Kidney (tissue), 14 donors: ENCODE measurements around the gene ALG3. TPM values are rescaled to one million over a fixed set of nuclear protein-coding genes. Genes with fewer than 3 reads are reported as not detected.

Source experiments
- DNase-seq, 5 donors: peaks; one replicate each; pipeline ENCODE4 v3.0.0-alpha.2; 2013 to 2020
- FAIRE-seq: peaks from 2 replicates; lab custom pipeline; 2012; peaks lifted over from hg19 to GRCh38; lab: Jason Lieb, UNC
- H3K27ac ChIP-seq, 2 donors: one replicate each; pipeline ENCODE4 v1.7.0; 2013; ENCODE audit warnings: low read depth in 2 of 2, low read length in 2 of 2, inconsistent platforms in 1 of 2
- H3K27me3 ChIP-seq: one replicate; pipeline ENCODE4 v1.7.1; 2013; ENCODE audit warnings: low read length, inconsistent platforms; ENCODE audit not compliant: control insufficient read depth, insufficient read depth
- H3K36me3 ChIP-seq, 3 donors: one replicate each; pipeline versions ENCODE4 v1.7.0 to v1.7.1; 2013; ENCODE audit warnings: low read length in 3 of 3, control low read depth in 1 of 3, inconsistent platforms in 1 of 3; ENCODE audit not compliant: insufficient read depth in 3 of 3, control insufficient read depth in 2 of 3
- H3K4me1 ChIP-seq, 3 donors: one replicate each; pipeline versions ENCODE4 v1.7.0 to v1.7.1; 2013; ENCODE audit warnings: low read length in 3 of 3, inconsistent platforms in 1 of 3, low read depth in 1 of 3; ENCODE audit not compliant: control insufficient read depth in 2 of 3, insufficient read depth in 2 of 3
- H3K4me3 ChIP-seq, 3 donors: one replicate each; pipeline versions ENCODE4 v1.7.0 to v1.8.1; 2013; ENCODE audit warnings: low read length in 3 of 3, control low read depth in 1 of 3, inconsistent platforms in 1 of 3
- H3K9ac ChIP-seq, 3 donors: one replicate each; pipeline versions ENCODE4 v1.7.0 to v1.7.1; 2013; ENCODE audit warnings: low read length in 3 of 3, control low read depth in 1 of 3, inconsistent platforms in 1 of 3
- H3K9me3 ChIP-seq, 3 donors: one replicate each; pipeline versions ENCODE4 v1.7.0 to v1.7.1; 2013; ENCODE audit warnings: low read length in 3 of 3, control low read depth in 1 of 3, inconsistent platforms in 1 of 3; ENCODE audit not compliant: control insufficient read depth in 2 of 3, insufficient read depth in 1 of 3
- CTCF ChIP-seq: IDR thresholded peaks from 3 replicates; pipeline ENCODE4 v1.5.1; 2012; ENCODE audit warnings: mild to moderate bottlenecking, moderate library complexity, borderline replicate concordance; ENCODE audit not compliant: insufficient read depth; ENCODE audit errors: extremely low read depth
- intact Hi-C: fragments of 100-400 bp; cut with DNase I; formaldehyde crosslinking; loops from one replicate; pipeline ENCODE4 v1.11.1; 2022
- polyA plus RNA-seq: library from polyadenylated mRNA; stranded (reverse); fragments of 350-450 nt; fragmentation: Illumina TruSeq; extraction: RNeasy Lipid Tissue Mini Kit (QIAGEN cat#74804); gene quantifications from one replicate; pipeline ENCODE4 v1.2.3, GENCODE V29; 2014; ENCODE audit warnings: low read depth, low replicate concordance; ENCODE audit not compliant: insufficient read depth
- total RNA-seq: library from RNA; stranded (reverse); fragmentation: NEBNext Ultra II Directional; extraction: Animal tissue kit (Norgen Biotek cat#: 25700); gene quantifications from one replicate; pipeline ENCODE4 v1.2.1, GENCODE V29; 2021
- donor health status: control.
- donor health status: control.
- donor health status: control.
- donor health status: control.
- donor health status: control.
- donor health status: DM: yes; HTN: yes; CAD: no.
- donor health status: Normal renal cell carcinoma (clear cell type).

The ALG3 gene
- total and polyA plus RNA-seq, 2 donors from 2014 or later, result 33.6 to 39.8 TPM

- Histone ChIP-seq H3K4me1 (peaks cover 0 to 14% (median 0%) of the 10 kb centered on the region in 3 donors), H3K27me3 (peaks cover 21% of the 10 kb centered on the region), H3K9ac (no peak within 1 kb of the TSS), H3K27ac (no peak within 1 kb of the TSS), H3K4me3 (peak within 1 kb of the TSS; percentile 20 to 54 (median 38)), H3K9me3 (no peaks in the 10 kb centered on the region), H3K36me3 (no peaks in the 10 kb centered on the region)
- peak; percentile 75 to 88 (median 82) for DNase-seq
- no peak for TF ChIP-seq CTCF
- no peak for FAIRE-seq
- intact Hi-C loops, result no loop called here
Observed at GRCh38 chr3:184229394-184230080, 19.2 kb downstream of the ALG3 start, which contains the start of gene VWA5B2. Gene VWA5B2 (plus strand): TSS chr3:184229585. CDS start chr3:184230529, 944 bp downstream.

GRCh38 chr3:184228376-184229137, 20.2 kb downstream of the ALG3 start:
- H3K9me3 ChIP-seq, result no peaks in the 10 kb centered on the region
- DNase-seq (no peak), FAIRE-seq (no peak)
- H3K27me3 ChIP-seq, result peaks cover 21% of the 10 kb centered on the region
- no peak for TF ChIP-seq CTCF
- H3K36me3 ChIP-seq, result no peaks in the 10 kb centered on the region
- H3K4me3 ChIP-seq, result no peak overlapping the region
- H3K4me1 ChIP-seq, result peaks cover 0 to 14% (median 0%) of the 10 kb centered on the region in 3 donors
- intact Hi-C loops, result no loop called here
- H3K27ac ChIP-seq, result no peak overlapping the region
- no peak overlapping the region for H3K9ac ChIP-seq

GRCh38 chr3:184227481-184227935, 21.3 kb downstream of the ALG3 start:
- intact Hi-C loops, result no loop called here
- H3K4me3 ChIP-seq, result no peak overlapping the region
- no peak overlapping the region for H3K9ac ChIP-seq
- DNase-seq (no peak), FAIRE-seq (no peak)
- H3K27ac ChIP-seq, result no peak overlapping the region
- H3K27me3 ChIP-seq, result peaks cover 16% of the 10 kb centered on the region
- no peaks in the 10 kb centered on the region for H3K9me3 ChIP-seq
- TF ChIP-seq CTCF, result peak; percentile 57
- H3K36me3 ChIP-seq, result no peaks in the 10 kb centered on the region
- H3K4me1 ChIP-seq, result peaks cover 0 to 14% (median 0%) of the 10 kb centered on the region in 3 donors
